ENCODE data around the gene PCSK1N.

GRCh38 chrX:48854898-48855297, 19.5 kb upstream of the PCSK1N start:
- TF ChIP-seq GATA2 (IDR thresholded peaks at IDR 0.05; ENCODE audit: low read depth, low read length), result no peak
- no peak for TF ChIP-seq GATA3 (IDR thresholded peaks at IDR 0.05; ENCODE audit: low read depth, low read length)
